Islet precursor cell (in vitro differentiated cells): Measurements from ENCODE around the gene BMP5.
"Not testable (repeated sequence)": the region's sequence is repeated elsewhere in the genome, so short reads cannot be mapped to it uniquely, and the experiment has no call there.

Source experiments
- DNase-seq: peaks from one replicate; pipeline ENCODE4 v3.0.0-alpha.2; 2018

BMP5 gene

DNA sequence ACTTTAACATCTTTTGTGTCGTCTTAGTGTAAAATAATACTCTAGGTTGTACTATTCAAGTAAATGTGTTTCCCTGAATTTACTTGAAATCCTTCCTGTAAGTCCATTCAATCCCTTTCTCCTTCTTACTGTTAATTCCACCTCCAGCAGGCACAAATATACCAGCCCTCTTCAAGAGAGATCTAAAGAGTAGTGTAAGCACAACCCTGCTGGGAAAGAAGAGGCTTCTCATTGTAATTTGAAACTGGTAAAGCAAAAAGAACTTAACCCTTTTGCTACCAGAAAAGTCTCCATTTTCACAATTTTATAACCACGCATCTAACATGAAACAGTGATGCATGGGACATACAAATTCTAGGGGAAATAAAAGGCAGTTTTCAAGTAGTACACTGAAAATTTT, at the start of gene BMP5:
BMP5 (minus strand) TSS at position 191 of the 400 bp plus-strand sequence. CDS start 725 bp downstream, outside the sequence.
- DNase-seq: no peak

DNA sequence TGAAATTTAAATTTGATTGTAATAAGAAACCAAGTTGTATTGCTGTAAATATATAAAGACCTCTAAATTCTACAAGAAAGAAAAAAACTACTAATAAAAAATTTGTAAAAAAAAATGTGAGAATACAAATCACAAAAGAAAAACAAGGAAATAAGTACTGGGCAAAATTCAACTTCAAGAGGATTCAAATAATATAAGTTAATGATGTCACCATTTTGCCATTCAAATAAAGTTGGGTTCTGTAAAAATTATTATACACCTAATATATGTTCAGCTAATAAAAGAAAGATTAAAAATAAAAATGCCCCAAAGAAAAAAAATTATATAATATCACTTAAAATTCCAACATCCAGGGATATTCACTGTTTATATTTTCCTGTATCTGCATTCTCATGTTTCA, 47.0 kb upstream of the BMP5 start:
- no peak for DNase-seq

DNA sequence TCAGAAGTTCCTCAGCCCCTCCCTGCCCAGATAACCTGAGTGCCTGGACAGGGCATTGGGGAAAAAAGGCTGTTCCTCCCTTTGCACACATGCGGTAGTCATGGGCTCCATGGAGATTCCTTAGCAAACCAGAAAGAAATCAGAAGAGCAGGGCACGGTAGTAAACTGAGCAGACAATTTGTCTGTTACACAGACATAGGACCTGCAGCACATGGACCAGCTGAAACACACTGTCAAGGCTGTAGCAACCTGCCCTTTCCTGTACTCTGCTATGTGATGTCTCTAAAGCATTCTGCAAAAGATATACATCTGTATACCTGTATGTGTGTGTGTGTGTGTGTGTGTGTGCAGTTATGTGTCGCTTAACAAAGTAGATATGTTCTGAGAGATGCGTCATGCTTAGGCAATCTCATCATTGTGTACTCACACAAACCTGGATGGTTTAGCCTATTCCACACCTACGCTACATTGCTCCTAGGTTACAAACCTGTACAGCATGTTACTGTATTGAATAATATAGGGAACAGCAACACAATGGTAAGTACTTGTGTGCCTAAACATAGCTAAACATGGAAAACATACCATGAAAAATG, 44.4 kb upstream of the BMP5 start:
- DNase-seq: no peak

DNA sequence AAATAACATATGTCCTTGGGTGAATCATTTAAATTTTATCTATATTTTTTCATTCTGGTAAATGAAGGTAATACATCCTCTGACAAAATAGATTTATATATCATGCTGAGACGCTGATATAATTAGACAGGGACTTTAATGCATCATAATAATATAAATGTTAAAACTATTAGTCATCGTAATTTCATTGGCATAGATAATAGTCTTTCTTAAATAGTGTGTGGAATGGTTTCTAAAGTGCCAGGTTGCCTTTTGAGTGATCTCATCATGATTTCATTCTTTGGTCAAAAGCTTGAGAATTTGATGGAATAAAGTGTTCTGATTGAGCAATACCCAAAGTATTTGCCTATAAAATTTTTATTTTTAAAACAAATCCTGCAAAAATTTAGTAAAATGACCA, 43.2 kb upstream of the BMP5 start:
- DNase-seq: no peak

DNA sequence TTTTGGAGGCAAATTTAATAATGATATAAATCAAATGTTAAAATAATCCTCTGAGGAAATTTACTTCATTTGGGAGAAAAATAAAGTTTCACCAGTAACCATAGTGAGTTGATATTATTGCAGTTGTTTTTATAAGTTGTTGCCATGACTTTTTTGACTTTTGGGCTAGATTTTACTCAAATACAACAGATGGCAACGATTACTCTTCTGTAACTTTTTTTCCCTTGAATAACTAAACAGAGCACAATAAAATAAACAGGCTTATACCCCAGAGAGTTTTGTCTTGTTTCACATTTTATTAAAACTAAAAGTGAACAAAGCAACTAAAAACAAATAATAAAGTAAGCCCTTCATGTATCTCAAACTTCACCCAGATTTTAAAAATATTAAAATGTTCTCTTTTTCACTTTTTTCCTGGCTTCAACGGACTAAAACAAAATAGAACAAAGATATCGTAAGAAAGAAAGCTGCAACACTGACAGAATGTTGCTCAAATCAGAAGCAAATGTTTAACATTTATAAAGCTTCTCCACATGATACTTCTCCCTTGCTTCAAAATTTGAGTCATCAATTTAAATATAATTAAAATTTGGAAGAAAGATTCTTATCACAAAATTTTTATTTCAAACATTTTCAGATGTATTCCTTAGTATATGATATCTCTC, 42.5 kb upstream of the BMP5 start:
- no peak for DNase-seq

DNA sequence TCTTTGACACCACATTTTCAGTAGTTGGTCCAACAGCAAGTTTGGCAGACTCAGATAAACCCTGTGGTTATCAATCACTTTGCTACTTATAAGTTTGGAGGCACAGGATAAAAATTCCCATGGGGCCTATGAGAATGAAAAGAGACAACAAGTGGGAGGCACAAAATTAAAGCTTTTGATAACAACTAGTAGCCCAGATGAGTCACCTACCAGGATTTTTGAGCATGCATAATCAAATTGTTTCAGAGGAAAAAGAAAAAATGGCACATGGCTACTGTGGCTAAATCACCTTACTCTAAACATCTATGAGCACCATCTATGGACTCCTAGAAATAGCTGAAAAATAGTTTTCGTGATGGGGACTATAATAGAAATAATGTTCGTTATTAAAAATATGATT, 40.8 kb upstream of the BMP5 start:
- DNase-seq: no peak

DNA sequence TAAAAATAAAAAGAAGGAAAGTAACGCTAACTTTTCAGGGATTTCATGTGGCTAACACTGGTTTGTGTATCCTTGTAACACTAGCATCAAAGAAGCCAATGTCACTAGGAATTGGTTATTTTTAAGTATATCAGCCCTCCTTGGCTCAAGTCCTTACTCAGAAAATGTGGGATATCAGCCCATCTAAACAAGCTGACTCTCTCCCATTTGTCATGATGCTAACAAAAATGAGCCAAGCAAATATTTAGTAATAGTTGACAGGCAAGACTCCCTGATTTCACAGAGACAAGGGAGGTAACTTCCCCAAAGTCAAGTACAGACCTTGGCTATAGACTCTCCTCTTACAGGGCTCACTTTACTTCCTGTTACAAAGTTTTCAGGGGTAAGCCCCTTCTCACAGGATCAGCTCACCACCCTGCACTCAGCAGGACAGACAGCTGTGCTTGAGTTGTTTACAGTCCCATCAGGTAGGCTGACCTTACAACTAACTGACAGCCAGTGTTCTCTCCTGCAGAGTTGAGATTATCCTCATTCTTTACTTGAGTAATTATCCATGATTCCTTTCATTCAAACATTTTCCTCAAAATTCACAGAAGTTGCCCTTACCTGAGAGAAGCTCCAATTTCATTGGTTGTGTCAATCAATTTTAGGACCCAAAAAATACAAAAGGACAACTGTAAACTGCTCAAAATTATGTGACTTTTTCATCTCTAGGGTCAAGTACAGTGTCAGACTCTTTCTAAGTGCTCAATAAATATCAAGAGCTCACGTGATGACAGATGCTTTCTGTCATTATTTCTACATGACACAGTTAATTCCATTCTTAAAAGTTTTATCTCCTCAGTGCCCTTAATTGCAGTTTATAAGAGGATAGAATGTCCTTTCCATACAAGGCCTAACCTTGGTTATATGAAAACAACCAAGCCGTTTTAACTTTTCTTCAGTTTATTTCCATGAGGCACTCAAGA, 38.1 kb upstream of the BMP5 start:
- no peak for DNase-seq

DNA sequence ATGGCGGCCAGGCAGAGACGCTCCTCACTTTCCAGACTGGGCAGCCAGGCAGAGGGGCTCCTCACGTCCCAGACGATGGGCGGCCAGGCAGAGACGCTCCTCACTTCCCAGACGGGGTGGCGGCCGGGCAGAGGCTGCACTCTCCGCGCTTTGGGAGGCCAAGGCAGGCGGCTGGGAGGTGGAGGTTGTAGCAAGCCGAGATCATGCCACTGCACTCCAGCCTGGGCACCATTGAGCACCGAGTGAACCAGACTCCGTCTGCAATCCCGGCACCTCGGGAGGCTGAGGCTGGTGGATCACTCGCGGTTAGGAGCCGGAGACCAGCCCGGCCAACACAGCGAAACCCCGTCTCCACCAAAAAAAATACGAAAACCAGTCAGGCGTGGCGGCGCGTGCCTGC, 35.1 kb upstream of the BMP5 start:
- DNase-seq: not testable (repeated sequence)

DNA sequence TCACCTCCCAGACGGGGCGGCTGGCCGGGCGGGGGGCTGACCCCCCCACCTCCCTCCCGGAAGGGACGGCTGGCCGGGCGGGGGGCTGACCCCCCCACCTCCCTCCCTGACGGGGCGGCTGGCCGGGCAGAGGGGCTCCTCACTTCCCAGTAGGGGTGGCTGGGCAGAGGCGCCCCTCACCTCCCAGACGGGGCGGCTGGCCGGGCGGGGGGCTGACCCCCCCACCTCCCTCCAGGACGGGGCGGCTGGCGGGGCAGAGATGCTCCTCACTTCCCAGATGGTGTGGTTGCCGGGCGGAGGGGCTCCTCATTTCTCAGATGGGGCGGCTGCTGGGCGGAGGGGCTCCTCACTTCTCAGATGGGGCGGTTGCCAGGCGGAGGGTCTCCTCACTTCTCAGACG, 34.5 kb upstream of the BMP5 start:
- not testable (repeated sequence) for DNase-seq

DNA sequence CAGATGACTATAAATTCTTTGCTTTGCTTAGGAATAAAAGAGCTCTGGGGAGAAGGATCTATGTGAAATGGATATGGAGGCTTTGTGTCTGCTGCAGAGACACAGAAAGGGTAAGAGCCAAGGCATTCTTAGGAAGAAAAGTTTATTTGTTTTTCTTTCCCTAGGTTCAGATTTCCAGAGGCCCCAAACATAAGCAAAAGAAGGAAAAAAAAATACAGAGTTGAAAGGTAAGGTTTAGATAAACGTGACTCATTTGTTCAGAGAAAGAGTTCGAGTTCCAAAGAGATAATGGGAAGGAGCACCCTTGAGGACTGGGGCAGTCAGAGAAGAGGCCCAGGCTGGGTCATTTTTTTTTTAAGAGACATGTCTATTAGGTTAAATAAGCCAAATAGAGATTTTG, 27.4 kb upstream of the BMP5 start:
- DNase-seq: no peak

DNA sequence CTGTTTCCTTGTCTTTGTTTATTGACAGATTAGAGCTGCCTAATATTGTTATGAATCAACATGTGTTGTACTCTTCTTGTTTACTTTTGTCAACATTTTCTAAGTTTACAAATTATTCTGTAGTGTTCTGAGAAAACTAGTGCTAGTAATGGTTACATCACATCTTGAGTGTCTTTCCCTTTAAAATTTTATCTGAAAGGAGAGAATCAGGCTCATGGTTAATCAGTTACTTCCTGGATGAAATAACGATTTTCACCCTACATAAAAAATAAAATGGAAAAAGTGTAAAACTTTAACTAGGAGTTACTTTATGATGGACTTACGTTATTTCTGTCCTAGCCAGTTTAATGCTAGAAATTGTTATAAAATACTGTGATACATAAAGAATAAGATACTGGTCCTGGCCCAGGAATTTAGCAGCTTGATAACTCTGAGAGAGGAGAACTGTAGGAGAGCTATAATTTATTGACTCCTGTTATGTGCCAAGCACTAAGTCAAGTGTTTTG, 26.4 kb upstream of the BMP5 start:
- DNase-seq: no peak

DNA sequence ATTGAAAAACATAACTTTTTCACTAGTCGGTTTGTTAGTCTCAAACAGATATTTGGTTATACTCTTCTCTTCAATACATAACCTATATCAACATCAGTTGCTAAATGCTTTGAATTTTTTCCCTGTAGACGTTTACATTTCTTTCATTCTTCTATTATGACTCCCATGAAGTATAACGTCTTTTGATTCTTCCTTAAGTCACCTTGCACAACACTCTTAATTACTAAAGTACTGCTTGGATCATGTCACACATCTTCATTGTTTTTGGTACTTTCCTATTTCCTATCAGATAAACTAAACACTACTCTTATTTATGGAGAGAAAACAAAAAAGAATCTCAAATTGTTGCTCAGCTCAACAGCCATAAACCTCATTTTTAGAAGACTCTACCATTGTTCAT, 23.0 kb upstream of the BMP5 start:
- no peak for DNase-seq

DNA sequence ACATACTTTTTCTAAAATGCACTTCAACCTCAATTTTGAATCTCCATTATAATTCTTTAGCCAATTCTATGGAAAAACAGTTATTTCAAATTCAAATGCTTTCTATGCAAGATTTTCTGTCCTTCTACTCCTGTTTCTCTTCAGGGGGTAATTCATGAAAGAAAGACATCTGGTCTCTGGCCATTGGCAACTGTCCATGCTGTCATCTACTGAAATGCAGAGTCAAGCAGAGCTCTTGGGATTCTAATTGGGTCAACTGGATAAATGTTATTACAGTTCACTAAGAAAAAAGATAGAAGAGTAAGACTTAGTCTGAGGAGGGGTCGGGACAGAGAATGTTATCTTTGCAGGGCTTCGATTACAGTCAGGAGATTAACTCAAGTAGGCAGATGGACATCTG, 22.0 kb upstream of the BMP5 start:
- no peak for DNase-seq

DNA sequence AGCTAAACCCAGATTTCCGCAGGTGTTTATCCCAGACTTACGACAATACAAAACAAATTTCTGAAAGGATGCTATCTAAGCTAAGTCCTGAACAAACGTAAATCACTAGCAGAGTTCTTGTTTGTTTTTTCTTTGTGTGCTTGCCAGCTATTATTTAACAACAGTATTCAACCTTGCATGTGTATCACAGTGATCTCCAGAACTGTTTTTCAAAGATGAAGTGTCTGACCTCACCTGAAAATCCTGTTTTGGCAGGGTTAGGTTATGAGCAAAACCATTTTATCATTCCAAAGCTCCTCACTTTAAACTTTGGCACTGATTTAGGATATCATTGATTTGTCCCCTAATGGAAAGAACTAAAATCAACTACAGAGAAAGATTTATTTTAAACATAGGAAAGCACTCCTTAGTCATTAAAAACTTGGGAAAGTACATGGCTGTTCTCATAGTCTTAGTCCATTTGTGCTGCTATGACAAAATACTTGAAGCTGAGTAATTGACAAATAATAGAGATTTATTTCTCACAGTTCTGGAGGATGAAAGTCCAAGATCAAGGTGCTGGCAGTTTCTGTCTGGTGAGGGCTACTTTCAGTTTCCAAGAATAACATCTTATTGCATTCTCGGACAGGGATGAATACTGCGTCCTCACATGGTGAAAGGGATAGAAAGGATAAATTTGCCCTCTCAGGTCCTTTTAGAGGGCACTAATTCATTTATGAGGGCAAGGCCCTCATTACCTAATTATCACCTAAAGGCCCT, 20.8 kb upstream of the BMP5 start:
- no peak for DNase-seq

DNA sequence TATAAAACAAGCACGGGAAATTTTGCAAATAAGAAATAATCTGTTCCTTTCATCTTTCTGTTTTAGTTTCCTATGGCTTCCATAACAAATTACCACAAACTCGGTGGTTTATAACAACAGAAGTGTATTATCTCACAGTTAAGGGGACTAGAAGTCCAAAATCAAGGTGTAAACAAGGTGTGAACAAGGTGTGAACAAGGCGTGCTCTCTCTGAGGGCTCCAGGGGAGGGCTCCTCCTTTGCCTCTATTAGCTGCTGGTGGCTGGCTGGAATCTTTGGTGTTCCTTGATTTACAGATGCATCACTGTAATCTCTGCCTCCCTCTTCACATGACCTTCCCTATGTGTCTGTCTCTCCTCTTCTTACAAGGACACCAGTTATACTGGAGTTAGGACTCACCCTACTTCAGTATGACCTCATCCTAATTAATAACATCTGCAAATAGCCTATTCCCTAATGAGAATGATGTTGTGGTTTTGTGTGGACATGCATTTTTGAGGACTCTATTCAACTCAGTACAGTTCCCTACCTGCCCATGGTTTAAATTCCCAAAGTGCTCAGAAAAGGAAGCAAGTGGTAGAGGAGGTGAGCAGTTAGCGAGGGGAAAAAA, 17.5 kb upstream of the BMP5 start:
- no peak for DNase-seq

DNA sequence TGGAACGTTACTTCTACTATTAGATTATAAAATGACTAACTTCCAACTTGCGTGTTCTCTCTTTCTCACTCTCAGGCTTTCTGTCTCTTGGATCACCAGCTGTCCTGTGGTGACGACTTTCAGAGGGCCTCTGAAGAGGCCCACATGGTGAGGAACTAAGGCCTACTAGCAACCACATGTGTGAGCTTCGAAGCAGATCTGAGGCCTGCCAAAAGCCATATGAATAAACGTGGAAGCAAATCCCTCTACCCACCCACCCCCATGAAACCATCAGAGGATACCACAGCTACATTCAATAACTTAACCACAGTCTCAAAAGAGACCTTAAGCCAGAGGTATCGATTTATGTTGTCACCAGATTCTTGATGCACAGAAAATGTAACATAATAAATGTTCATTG, 13.5 kb upstream of the BMP5 start:
- no peak for DNase-seq

DNA sequence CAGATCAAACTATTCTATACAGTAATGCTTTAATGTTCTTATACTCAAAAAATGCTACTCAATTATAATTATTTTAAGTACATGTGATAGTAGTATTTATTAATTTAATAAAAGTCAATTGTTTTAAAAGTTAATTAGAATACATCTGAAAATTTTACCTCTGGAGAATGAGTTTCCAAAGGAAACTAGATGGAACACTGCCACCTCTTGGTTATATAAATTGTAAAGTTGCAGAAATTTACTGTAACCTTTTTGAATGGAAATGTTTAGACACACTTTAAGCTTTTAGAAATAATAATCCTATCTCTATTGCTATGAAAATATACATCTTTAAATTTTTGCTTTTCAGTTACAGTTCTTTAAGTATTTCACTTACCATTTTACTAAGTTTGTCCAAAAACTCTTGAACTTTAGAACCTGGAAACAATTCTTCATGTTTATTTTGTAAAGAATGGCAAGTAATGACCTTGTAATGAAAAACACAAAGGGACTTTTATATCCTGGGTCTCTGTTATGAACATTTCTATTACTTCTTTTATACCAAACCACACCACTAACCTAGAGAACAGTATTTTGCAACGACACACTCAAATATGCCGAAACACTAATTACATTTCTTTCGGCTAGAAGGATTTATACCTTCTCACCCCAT, 10.9 kb upstream of the BMP5 start:
- DNase-seq: no peak

DNA sequence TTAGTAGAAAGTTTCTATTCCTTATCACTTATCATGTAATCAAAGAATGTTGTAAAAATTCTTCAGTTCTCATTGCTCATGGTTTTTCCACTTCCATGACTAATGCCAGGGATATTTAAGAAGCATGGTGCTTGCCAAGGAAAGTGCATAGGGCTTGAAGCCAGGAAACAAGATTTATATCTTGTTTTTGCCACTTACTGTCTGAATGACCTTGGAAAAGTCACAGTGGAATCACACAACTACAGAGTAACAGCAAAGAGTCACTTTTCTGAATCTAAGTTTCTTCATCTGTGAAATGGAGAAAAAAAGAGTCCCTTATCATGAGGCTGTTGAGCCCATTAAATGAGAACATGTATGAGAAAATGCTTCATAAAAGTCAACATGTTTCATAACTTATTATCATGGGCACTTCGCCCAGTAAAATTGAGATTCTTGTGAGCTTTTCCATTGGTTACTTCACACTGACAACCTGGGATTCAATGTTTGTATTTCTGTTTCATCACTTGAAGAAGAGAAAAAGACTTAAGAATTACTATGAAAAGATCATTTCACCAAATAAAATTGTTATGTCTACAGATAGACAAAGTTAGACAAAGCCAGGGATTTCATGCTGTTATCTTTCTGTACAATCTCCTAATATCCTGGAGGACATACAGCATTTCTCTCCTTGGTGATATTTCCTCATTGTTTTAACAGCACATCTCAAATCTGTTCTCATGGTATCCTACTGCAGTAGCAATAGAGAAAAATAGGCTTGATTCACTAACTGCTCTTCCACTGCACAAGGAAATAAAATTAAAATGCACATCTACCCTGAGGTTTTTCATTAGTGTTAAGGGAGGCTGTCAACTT, 7.6 kb upstream of the BMP5 start:
- no peak for DNase-seq

DNA sequence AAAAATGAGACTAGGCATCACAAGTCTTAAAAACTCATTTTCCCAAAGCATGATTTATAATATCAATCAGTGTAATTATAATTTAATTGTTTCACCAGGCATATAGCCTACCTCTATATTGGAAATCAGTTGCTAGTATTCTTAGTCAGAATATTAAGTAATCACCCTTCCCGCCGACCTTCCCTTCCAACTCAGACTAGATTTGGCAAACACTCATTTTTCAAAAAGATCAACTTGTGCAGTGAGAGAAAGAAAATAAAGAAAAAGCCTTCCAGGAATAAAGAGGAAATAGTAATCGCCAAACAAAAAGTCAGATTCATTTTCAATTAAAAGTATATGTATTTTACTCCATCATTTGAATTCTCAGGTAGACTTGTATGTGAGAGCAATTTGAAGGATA, 1.9 kb upstream of the BMP5 start:
- DNase-seq: no peak

DNA sequence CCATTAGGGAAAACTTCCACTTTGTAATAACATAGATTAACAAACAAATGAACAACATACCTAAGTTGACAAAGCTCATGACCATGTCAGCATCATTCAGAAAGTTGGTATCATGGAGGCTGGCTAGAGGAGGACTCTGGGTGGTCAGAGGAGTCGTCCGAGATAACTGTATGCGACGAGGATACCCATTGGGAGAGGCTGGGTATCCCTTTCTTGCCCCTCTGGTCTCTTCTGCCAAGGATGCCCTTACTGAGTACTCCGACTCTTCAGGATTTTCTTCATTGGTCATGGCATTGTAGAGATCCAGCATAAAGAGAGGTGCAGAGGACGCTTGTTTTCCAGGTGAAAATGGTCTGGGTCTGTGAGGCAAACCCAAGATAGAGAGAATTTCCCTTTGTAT, 1.1 kb downstream of the BMP5 start:
- no peak for DNase-seq

DNA sequence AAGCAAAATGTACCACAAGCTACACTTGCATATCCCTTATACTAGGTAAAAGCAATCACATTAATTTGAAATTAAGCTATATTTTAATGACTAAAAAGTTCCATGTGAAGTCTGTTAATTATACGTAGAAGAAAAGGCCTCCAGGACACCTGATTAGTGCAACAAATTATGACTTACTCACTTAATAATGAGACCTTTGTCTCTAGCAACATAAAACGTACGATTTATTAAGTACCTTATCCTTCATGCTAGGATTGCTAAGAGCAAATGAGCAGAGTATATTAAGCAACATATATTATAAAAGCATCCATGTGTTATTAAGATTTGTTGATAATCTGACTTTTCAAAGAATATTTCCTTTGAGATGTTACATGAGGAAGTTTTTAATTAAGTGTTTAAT, 2.5 kb downstream of the BMP5 start:
- DNase-seq: no peak
